Measurements from ENCODE around the gene C17orf107.

Gene C17orf107

GRCh38 chr17:4877089-4877488 is 22.2 kb upstream of the C17orf107 start:
- DNase-seq: no peak

- DNase-seq: no peak
These were observed 19.7 kb upstream of the C17orf107 start for GRCh38 chr17:4879601-4880000.

GRCh38 chr17:4880857-4881256 is 18.5 kb upstream of the C17orf107 start:
- DNase-seq: no peak

- peak; percentile 69 for DNase-seq
These were observed 17.4 kb upstream of the C17orf107 start for GRCh38 chr17:4881761-4882555.

- no peak for DNase-seq
These were observed 14.8 kb upstream of the C17orf107 start for GRCh38 chr17:4884489-4884888.

- DNase-seq: no peak
These were observed 12.5 kb upstream of the C17orf107 start for GRCh38 chr17:4886830-4887229.

GRCh38 chr17:4887581-4887980 is 11.8 kb upstream of the C17orf107 start:
- DNase-seq: no peak

GRCh38 chr17:4891411-4892410 is 7.6 kb upstream of the C17orf107 start:
- DNase-seq: peak; percentile 36

GRCh38 chr17:4892499-4893221 is 6.7 kb upstream of the C17orf107 start:
- no peak for DNase-seq

GRCh38 chr17:4893272-4893671 is 6.1 kb upstream of the C17orf107 start:
- no peak for DNase-seq

- DNase-seq: no peak
These were observed 5.4 kb upstream of the C17orf107 start for GRCh38 chr17:4893721-4894560.

GRCh38 chr17:4895121-4895520 is 4.2 kb upstream of the C17orf107 start:
- DNase-seq: no peak

- DNase-seq: no peak
These were observed 3.5 kb upstream of the C17orf107 start for GRCh38 chr17:4895657-4896331.

GRCh38 chr17:4896332-4897197 is 2.8 kb upstream of the C17orf107 start:
- no peak for DNase-seq

- no peak for DNase-seq
These were observed 2.1 kb upstream of the C17orf107 start for GRCh38 chr17:4897198-4897687.

- DNase-seq: no peak
These were observed 1.6 kb upstream of the C17orf107 start for GRCh38 chr17:4897785-4898184.

GRCh38 chr17:4898351-4898750 is 985 bp upstream of the C17orf107 start:
- DNase-seq: no peak

GRCh38 chr17:4898927-4899326 is 409 bp upstream of the C17orf107 start:
- no peak for DNase-seq

GRCh38 chr17:4900231-4901107 is 1.1 kb downstream of the C17orf107 start:
- DNase-seq: peak; percentile 59
